ENCODE data around the gene CD6. TPM values are rescaled to one million over a fixed set of nuclear protein-coding genes. Genes with fewer than 3 reads are reported as not detected.
A peak's percentile ranks its signal among the peaks of the same experiment; 100 is the strongest.

Gene CD6
- total RNA-seq, 2 donors from 2014 or later = 0.65 to 1.2 TPM

DNA sequence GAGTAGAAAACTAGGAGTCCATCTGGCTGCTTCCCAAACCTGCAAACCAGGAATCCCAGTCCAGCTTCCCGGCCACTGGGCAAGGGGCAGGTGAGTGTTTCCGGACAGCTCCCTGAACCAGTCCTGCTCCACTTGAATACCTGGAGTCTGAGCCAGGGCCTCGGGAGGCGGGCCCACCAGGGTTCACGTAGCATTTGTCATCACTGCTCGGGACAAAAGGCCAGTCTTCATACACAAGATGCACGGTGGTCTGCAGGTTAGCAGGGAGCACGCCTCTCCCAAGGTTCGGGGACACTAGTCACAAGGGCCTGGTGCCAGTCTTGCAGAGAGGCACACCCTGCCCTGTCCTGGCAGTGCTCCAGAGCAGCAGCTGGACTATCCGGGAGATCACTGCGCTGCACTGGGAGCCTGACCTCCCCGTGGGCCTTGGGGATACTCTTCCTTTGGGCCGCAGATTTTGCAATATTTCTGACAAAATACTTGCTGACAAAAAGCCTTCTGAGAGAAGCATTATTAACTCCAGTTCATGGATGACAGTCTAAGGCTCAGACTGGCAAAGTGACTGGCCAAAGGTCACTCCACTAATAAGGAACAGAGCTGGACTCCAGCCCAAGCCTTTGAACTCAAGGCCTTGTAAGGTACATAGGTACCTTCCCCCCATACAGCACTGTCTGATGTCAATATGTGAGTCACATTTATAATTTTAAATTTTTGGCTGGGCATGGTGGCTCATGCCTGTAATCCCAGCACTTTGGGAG is 25.1 kb downstream of the CD6 start:
- intact Hi-C loops (cut with DNase I) = loop anchor here in 1 of 2 donors (10.0 kb wide), 1 partner anchor 118 kb away; no protein-coding TSS in a partner anchor
- DNase-seq (no peak), ATAC-seq (peak in 1 of 2 donors; percentile 15)

- no peak for DNase-seq
- intact Hi-C loops (cut with DNase I) = no loop called here
- no peak for ATAC-seq
Observed at GRCh38 chr11:61000426-61000825, 28.9 kb downstream of the CD6 start.

- DNase-seq (no peak), ATAC-seq (no peak)
- intact Hi-C loops (cut with DNase I) = no loop called here
Observed at GRCh38 chr11:61001931-61002330, 30.5 kb downstream of the CD6 start.

DNA sequence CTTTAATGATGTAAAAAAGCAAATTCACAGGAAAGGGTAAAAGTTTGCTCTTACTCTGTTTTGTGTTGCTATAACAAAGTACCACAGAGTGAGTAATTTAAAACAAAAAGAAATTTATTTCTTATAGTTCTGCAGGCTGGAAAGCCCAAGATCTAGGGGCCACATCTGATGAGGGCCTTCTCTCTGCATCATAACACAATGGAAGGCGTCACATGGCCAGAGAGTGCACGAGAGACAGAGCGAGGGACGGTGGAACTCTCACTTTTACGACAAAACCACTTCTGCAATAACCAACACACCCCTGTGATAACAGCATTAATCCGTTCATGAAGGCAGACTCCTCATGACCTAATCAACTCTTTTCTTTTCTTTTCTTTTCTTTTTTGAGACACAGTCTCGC is 31.1 kb downstream of the CD6 start:
- ATAC-seq = no peak

GRCh38 chr11:61004180-61004611 is 32.7 kb downstream of the CD6 start:
- intact Hi-C loops (cut with DNase I) = no loop called here
- ATAC-seq = peak in 1 of 2 donors; percentile 32
- DNase-seq = no peak

More for the DNA sequence above, 31.1 kb downstream of the CD6 start:
- DNase-seq = no peak
- intact Hi-C loops (cut with DNase I) = no loop called here

GRCh38 chr11:61004761-61005181 is 33.3 kb downstream of the CD6 start:
- intact Hi-C loops (cut with DNase I) = no loop called here
- DNase-seq = no peak
- ATAC-seq = no peak

DNA sequence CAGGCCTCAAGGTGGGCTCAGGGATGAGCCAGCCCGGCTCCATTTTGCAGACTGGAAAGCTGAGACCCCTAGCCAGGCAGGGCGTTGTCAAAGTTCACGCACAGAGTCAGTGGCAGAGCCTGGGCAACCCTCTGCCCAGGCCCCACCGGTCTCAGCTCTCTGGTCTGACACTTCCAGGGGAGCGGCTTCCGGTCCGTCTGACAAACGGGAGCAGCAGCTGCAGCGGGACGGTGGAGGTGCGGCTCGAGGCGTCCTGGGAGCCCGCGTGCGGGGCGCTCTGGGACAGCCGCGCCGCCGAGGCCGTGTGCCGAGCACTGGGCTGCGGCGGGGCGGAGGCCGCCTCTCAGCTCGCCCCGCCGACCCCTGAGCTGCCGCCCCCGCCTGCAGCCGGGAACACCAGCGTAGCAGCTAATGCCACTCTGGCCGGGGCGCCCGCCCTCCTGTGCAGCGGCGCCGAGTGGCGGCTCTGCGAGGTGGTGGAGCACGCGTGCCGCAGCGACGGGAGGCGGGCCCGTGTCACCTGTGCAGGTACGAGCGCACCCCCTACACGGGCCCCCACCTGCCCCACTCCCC is 36.0 kb downstream of the CD6 start:
- DNase-seq = no peak
- intact Hi-C loops (cut with DNase I) = no loop called here
- peak in 1 of 2 donors; percentile 31 for ATAC-seq

GRCh38 chr11:61007956-61008896 is 36.7 kb downstream of the CD6 start:
- intact Hi-C loops (cut with DNase I) = no loop called here
- DNase-seq (peak; percentile 36), ATAC-seq (peak in 1 of 2 donors; percentile 41)

DNA sequence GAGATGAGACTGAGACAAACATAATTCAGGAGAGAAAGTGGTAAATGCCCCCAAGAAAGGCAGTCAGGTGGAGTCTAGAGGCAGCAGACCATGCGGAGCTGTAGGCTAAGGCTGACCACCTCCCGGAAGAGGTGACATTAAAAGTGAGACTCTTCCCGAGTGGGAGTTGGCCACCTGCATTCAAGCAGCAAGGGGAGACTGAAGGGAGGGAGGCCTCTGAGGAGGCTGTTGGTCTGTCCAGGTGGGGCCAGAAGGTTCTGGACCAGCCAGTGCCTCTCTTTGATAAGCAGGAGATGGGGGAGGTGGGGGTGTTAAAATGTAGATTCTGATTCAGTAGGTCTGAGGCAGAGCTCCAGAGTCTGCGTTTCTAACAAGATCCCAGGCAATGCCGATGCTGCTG is 37.5 kb downstream of the CD6 start:
- ATAC-seq (no peak), DNase-seq (no peak)
- intact Hi-C loops (cut with DNase I) = no loop called here

DNA sequence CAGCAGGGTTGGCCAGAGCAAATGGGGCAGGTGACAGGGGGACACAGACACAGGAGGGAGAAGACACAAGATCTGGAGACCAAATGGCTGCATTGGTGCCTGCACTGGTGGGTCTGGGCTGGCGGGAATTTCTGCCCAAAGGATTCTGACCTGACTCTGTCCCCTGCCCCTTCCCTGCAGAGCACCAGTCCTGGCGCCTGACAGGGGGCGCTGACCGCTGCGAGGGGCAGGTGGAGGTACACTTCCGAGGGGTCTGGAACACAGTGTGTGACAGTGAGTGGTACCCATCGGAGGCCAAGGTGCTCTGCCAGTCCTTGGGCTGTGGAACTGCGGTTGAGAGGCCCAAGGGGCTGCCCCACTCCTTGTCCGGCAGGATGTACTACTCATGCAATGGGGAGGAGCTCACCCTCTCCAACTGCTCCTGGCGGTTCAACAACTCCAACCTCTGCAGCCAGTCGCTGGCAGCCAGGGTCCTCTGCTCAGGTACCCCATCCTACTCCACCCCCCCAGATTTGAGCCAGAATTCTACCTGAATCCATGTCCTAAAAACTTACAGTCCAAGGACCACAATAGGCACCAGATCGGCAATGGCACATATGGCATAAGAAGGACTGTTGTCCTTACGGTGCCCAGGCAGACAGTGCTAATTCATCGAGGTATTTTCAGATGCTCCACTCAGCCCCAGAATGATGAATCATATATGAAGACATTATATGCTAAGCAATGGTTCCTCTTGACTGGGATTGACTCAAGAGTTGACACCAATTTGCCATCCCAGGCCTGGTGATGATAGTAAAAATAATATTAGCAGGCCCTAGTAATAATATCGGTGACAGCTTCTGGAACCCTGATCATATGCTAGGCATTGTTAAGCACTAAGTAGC is 38.2 kb downstream of the CD6 start:
- DNase-seq = no peak
- intact Hi-C loops (cut with DNase I) = no loop called here
- no peak for ATAC-seq

GRCh38 chr11:61010466-61011228 is 39.2 kb downstream of the CD6 start:
- DNase-seq (no peak), ATAC-seq (no peak)
- intact Hi-C loops (cut with DNase I) = no loop called here

DNA sequence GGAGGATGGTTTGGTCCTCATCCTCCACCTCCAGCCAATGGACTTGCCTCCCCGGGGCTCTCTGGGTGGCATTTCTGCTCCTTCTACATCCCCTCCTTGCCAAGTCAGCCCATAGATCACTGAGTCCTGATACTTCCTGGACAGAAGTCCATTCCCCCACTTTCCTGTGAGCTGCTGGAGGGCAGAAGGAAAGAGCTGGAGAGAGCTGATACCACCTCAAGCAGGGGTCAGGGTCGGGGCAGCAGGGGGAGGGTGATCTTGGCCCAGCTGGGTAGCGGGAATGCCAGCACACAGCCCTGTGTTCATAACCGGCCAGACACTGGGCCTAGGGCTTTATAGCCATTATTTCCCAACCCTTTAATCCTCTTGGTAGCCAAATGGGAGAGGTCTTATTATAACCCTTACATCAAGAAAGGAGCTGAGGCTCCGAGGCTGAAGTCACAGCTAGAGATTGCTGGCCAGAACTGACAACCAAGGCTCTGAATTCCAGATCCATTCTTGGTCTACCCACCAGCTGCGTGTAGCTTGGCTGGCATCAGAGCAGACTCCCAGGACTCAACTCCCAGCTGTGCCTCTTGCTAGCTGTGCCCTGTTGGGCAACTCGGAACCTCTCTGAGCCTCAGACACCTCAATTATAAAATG is 39.9 kb downstream of the CD6 start:
- DNase-seq (no peak), ATAC-seq (no peak)
- intact Hi-C loops (cut with DNase I) = no loop called here

GRCh38 chr11:61011950-61012736 is 40.7 kb downstream of the CD6 start:
- intact Hi-C loops (cut with DNase I) = no loop called here
- ATAC-seq = peak in 1 of 2 donors; percentile 26

GRCh38 chr11:61012737-61013215 is 41.3 kb downstream of the CD6 start:
- no peak for ATAC-seq
- DNase-seq = no peak
- intact Hi-C loops (cut with DNase I) = no loop called here

More at GRCh38 chr11:61011950-61012736, 40.7 kb downstream of the CD6 start:
- no peak for DNase-seq

DNA sequence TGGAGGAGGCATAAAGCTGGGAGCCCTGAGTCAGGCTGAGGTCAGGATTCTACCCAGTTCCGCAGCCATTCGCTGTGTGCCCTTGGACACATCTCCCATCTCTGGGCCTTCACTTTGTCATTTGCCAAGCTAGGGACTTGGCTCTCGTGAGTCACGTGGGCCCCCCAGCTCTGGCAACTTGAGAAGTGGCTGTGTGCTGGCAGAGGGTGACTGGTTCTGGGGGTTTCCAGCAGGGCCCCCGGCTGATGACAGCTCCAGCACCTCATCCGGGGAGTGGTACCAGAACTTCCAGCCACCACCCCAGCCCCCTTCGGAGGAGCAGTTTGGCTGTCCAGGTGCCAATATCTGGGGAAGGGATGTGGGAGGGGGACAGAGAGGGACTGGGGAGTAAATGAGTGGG is 46.6 kb downstream of the CD6 start:
- ATAC-seq (no peak), DNase-seq (no peak)
- intact Hi-C loops (cut with DNase I) = no loop called here

DNA sequence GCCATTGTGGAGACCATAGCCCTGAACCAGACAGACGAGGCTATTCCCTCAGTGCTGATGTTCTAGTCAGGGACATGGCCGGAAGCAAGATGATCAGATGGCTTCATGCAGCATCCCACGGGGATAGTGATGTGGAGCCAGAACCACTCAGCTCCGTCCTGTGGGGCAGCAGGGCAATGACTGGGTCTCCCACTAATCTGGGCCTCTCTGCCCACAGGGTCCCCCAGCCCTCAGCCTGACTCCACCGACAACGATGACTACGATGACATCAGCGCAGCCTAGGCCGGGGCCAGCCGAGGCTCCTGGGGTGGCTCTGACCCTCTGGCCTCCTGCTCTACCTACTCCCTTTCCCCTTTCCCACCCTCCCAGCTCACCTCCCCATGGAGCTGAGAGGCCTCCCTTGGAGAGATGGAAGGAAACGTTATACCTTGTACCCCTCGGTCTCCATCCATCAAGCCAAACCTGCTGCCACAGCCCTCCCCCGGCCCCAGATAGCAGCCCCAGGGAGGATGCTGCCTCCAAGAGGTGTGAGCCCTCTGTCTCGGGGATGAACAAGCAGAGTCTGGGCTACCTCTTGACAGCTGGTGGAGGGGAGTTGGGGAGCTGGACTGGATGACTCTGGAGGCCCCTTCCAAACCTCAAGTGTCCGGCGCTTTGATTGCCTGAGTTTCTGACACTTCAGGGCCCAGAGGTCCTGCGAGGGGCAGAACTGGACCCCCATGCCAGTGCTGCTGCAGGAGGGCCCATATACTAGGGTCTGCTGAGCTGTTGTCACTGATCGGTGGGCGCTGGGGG is 47.8 kb downstream of the CD6 start:
- no peak for ATAC-seq
- intact Hi-C loops (cut with DNase I) = no loop called here
- DNase-seq = no peak
